Endometrial microvascular endothelial cells (primary cell): Measurements from ENCODE around the gene MCTP1. TPM values are rescaled to one million over a fixed set of nuclear protein-coding genes. Genes with fewer than 3 reads are reported as not detected.

Experiments
- in situ Hi-C: cut with HindIII; loops from 2 replicates; pipeline ENCODE4 v1.10.0; 2017; ENCODE audit warnings: low sequenced_read_pairs, low pct_unique_long_range_greater_than_20kb; ENCODE audit errors: inconsistent ontology term
- total RNA-seq: library from RNA; depleted of rRNA; stranded (reverse); fragments of >200 nt; gene quantifications from one replicate; pipeline ENCODE4 v1.2.3, GENCODE V29; 2015; ENCODE audit errors: inconsistent ontology term

Gene MCTP1
- total RNA-seq, 1 donor from 2014 or later: 53.8 TPM

DNA sequence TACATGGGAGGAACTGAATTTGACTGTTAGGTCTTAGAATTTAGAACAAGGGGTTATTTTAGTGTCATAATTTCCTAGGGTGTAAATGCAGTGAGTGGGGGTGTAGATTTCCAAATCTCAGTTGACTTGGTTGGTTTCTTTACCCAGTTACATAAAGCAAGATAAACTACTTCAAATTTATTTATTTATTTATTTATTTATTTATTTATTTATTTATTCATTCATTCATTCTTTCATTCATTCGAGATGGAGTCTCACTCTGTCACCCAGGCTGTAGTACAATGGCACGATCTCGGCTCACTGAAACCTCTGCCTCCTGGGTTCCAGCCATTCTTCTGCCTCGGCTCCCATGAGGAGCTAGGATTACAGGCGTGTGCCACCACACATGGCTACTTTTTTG, 466.0 kb downstream of the MCTP1 start:
- in situ Hi-C loops: no loop called here

DNA sequence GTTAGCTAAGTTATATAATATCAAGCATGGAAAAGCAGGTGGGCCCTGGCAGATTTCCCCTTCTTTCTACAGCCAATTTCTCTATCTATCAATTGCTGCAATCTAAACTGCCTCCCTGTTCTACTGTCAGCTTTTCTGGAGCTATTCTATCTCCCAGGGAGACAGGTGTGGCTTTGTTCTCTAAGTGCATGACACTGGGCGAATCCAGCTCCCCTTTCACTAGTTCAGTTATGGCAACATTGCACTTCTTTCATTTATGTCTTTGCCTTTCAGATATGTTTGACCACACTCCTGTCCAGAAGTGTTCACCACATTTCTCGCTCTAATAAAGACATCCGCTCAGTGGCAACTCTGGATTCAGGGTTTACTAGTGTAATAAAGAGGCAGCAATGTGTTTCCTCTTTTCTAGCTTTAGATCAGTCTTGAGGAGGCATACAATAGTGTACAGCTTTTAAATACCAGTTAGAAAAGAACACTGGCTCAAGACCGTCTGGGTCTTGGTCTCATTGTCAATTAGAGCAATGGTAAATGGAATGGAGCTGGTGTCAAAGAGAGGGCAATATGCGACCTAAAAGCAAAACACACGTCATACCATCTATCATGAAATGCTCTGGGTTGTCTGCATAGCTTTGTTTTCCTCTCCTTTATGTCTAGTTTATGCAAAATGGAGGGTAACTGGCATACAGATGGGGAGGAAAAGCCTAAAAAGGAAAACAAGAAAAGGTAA, 469.4 kb downstream of the MCTP1 start:
- in situ Hi-C loops: no loop called here

DNA sequence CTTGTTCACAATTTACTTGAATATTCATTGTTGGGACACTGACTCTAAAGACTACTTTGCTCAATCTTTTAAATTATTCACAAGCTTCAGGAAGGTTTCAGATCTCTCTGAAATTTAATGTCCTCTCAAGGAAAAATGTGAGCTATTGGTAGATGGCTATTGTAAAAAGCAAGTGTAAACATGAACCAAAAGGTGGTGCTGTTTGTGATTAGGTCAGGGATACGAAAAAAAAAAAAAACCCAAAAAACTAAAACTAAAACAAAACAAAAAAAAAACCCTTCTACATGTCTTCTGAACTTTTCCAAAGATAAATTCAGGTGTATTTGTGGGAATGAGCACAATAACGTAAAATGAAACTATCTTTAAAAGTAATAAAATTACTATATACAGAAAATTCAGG, 472.7 kb downstream of the MCTP1 start:
- in situ Hi-C loops: no loop called here

DNA sequence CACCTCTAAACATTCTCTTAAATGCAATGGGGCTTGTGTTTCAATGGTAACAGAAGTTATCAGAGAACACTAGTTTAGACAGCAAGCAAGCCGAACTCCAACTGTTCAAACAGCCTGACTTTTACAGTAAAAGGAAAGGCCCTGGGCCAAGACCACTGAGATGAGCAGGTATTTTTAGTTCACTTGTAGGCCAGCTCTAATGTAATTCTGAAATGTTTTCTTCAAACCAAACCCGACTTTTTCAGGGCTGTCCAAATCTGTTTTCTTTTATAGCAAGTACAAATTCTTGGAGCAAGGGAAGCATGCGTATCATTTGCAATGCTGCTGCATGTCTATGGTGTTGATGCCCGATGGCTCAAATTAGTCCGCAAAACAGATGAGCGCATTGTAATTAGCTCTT, 473.6 kb downstream of the MCTP1 start:
- in situ Hi-C loops: no loop called here

DNA sequence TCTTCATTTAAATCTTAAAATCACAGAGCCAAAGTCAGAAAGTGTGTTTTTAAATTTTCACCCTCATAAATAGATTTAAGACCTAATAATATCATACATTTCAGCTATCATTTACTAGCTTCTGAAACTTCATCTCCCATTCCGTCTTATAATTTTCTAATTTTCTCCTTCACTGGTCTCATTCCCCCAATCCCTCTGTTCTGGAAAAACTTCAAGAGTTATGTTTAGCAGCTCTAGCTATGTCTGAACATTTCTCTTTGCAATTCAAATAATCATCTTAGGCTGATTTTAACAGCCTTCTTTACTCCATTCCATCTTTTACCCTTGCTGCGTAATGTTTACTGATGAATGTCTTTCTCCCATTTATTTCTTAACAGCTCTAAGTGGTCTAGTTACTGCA, 474.0 kb downstream of the MCTP1 start:
- in situ Hi-C loops: no loop called here

DNA sequence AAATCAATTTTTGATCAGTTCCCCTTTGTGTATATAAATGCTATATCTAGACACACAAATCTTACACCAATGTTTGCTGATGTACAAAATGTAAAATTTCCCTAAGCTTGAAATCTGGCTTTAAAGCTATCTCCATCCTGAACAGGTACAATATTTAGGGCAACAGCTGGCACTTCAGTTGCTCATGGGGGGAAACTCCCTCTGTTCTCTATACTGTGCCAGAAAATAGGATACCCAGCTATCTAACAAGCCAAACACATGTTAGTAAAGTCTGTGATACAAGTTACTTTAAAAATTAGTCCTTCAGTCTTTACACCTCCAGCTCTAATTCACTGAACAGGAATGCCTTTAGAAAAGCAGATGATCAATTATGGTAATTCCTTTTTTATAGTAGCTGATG, 474.6 kb downstream of the MCTP1 start:
- in situ Hi-C loops: no loop called here

DNA sequence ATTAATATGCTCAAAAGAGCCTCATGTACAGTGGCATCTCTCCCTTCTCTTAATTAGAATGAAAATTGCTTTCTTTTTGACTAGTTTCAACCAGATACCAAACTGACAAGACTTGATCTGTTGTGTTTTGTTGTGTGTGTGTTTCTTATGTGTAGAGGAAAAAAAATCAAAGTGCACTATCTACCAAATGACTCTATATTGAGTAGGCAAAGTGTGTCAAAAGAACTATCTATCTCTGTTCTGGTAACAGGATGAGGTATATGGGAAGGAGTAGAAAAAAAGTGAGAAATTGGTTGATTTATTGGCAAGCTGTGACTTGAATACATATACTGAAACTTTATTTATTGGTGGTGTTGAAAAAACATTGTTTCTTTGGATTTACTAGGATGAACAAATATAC, 476.4 kb downstream of the MCTP1 start:
- in situ Hi-C loops: no loop called here

DNA sequence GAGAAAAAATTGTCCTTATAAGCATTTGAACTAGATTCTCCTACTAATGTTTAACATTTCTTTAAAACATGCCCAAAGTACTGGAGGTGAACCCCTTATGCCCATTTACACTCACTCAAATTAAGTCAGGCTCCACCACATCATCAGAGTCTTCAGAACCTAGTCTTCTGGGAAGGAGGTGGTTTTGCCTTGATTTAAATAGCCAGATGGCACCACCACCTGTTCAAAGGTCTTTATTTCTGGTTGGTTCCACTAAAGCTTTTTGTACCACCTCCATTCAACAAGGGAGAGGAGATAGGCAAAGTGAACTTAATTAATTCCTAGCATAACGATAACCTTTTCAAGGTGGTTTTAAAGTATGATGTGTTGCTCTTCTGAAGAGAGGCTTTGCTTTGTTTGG, 476.9 kb downstream of the MCTP1 start:
- in situ Hi-C loops: no loop called here

DNA sequence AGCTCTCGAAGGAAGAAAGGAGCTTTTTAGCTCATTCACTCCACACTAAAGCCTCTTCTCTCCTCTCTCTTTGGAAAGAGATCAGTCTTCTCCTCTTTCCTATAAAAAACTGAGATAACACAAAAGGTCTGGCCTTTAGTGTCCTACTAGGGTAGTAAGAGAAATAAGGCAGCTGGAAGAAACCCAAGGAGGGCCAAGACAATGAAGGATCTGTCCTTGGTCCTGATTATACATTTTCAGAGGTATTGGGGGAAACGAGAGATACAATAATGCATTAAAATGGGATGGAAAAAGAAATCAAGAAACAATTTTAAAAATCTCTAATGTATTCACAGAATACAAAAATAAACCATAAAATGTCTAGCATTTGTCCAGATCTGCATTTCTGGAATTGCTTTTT, 482.4 kb downstream of the MCTP1 start:
- in situ Hi-C loops: no loop called here

DNA sequence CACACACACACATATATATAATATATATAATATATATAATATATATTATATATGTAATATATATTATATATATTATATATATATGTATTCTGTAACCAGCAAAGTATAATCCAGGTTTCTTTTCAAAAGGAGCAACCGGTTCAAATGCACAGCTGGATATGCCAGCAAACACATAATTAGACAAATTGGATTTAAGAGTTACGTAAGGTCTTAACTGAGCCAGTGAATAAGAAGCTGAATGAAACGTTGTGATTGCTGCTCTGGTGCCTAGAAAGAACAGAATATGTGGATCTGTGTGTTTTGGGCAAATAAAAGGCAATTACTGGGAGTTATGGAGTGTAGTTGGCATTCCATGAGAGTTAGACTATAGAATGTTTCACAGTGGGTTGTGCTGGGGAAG, 488.3 kb downstream of the MCTP1 start:
- in situ Hi-C loops: no loop called here

DNA sequence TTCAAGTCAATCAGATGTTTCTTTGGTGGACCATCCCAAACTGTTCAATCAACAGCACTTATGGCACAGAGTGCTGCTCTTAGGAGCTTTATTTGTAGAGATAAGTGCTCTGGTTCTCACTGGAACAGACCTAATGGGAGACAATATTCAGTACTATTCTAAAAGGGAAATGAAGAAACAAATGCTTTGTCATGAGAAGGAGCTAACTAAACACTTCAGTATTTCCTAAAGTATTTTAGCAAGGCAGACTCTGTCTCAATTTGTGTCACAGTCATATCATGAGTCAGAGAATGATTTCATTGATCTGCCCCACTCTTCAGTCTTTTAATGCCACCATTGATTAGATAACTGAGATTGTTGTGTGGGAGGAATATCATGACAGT, 491.1 kb downstream of the MCTP1 start:
- in situ Hi-C loops: no loop called here

DNA sequence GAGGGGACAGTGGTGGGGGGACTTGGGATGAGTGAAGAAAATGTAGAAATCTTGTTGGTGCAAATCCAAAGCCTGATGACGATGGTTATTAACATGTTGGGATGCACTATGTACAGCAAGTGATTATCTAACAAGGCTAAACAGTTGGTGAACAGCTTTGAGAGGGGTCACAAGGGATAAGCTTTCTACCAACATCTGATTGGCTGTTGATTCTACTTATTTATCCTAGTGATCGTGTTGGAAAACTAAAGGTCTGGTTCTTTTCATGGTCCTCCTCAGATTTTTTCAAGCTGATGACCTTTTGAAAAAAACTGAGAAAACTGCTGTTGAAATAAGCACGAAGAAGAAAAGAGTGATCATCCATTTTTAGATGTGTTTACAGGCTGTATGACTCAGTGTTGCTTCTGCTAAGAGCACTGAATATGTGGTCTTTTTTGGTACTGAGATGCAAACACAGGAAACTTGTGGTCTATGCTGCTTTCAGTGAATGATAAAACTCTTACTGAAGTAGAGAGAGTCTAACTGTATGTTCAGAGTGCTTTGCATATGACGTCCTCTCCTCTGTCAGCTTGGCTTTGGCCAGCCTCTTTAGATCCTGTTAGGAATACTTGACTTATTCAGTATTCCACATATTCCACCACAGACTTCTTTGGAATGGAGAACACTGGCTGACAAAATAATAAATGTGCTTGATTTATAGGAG, 491.6 kb downstream of the MCTP1 start:
- in situ Hi-C loops: no loop called here

DNA sequence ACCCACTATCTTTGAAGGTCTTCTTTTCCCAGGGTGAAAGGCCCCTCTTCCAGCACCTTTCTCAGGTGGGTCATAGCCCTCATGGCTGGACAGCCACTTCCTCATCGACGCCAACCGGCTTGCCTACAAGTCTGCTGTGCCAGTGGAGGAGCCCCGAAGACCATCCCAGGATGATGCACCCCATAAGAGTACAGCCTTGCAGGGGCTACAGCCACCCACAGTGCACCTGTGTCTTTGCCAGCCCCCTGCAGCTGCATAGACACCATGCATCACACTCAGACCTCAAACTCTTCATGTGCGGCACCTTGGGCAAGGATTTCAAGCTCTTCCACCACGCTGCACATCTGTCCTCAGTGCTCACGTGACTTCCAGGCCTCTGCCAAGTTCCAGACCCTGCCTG, 493.1 kb downstream of the MCTP1 start:
- in situ Hi-C loops: no loop called here

DNA sequence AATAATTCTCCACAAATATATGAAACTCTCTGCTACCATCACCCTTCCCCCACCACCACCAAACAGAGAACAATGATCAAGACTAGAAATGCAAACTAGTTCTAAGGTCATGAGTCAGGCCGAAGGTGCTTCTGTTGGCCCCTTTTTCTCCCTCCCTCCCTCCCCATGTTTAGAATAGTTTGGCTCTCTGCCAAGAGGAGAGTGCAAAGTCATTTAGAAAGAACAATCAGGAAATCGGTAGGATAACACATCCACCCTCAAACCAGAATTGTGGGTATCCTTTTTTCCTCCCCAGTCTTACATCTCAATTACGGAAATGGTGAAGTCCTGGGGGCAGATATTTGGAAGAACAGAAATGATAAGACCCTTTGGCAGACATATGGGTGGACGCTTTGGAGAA, 496.4 kb downstream of the MCTP1 start:
- in situ Hi-C loops: no loop called here

DNA sequence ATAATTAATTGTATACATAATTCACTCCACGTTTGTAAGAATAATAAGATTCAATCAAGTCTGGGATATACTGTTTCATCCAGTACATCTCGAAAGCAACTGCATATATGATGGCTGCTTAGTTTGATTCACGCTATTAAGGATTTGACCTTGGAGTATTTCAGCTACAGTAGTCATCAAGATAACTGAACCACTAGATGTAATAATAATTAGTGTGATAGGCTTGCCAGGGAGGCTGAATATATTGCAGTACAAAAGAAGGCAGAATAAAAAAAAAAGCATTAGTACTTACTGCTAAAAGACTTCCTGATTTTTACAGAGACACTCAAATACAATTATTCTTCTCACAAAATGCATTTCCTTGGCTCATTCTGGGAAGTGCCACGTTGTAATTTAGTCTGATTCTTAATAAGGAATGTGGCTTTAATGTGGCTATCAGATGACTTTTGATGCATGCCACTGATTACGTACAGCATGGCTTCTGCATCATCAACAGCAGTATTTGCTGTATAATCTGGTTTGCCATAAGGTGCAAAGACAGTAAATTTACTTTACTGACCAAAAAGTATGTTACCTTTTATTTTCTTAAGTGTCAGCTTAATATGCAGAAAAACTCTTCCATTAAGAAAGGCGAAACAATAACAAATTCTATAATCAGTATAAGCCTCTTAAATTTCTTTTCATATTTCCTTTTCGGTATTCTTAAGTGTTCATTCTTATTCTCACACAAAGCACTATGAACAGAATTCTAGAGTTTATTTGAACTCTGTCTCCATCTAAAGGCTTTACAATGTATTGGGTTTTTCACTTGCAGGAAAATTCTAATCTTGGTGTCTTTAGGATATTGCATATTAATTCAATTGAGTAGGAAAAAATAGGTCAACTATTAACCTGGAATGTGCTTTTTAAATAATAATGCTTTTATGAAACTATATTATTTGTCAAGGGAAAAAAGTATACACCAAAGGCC, 500.1 kb downstream of the MCTP1 start:
- in situ Hi-C loops: no loop called here

DNA sequence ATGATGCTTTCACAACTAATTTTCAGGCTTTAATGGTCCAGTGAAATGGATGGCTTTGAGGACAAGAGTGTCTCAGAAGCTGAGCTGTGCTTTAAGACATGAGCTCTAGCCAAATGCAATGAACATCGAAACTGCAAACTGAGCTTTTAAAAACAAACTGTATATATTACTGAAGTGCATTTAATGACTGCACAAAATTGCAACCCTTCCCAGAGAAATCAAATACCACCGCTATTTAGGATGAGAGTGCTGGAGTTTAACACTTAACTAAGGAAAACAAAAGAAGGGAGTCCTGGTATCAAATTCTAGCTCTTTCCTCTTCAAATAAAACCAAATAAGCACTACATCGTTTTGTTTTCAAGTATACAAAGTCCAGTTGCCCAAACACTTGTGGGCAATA, 502.5 kb downstream of the MCTP1 start:
- in situ Hi-C loops: no loop called here

DNA sequence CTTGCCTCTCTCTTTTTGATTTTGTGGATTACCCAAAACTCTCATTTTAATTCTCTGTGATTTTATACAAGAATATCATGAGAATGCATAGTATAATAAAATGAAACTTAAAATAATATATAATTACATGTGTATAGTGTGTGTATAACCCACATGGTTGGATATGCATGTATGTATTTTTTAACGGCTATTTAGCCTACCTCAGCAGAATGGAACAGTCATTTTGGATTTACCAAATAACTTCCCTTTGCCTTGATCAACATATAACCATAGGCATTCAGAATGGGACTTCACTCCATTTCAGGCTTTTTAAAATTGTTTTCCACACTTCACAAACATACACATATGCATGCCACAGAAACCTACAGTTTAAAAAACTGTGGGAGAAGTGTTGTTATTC, 505.2 kb downstream of the MCTP1 start:
- in situ Hi-C loops: no loop called here

DNA sequence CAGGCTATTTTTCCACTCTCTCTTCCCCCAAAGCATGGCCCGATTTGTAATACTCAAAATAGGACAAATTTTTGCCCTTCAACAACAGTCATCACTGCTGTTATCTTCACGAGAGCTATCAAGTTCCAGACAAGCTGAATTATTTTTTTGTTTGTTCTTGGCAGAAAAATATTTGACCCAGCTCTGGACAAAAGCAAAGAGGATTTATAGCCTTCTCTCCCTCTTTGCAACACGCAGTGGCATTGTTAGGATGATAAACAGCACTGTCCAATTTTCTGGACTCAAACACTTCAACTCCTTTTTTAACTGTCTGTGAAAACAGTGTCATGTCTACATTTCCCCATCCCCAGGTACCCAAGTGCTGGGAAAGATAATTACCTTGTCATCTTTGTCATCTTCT, 506.2 kb downstream of the MCTP1 start:
- in situ Hi-C loops: no loop called here

DNA sequence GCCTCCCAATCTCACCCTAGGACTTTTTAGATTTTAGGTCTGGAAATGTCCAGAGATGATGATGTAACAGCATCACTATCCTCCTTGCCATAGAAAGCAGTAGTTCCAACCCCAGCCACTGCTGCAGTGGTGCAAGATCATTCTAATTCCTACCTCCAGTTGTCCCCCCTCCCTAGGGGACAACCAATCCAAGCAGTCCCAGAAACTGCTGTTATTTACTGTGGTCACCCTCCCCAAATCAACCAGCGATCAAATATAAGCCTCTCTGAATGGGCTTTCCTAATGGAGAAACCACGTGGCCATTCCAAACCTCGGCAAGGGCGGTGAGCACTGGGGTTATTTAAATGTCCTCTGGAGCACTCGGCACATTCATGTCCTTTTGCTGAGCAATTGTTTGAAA, 506.6 kb downstream of the MCTP1 start:
- in situ Hi-C loops: no loop called here
